Ovary (tissue), 9 donors: ENCODE results near the gene CXADR. TPM values are rescaled to one million over a fixed set of nuclear protein-coding genes. Genes with fewer than 3 reads are reported as not detected.

ENCODE experiments used
- DNase-seq, 5 donors: peaks; one replicate each; pipeline ENCODE4 v3.0.0-alpha.2; 2019 to 2020
- H3K27ac ChIP-seq, 2 donors: fragments of 200-600 bp; one replicate each; pipeline versions ENCODE4 v1.5.1 to v1.8.0; 2019 to 2022
- H3K27me3 ChIP-seq: fragments of 200-600 bp; one replicate; pipeline ENCODE4 v1.8.0; 2022
- H3K36me3 ChIP-seq: fragments of 200-600 bp; sonication (generic); one replicate; pipeline ENCODE4 v1.5.1; 2019
- H3K4me1 ChIP-seq: one replicate; pipeline ENCODE4 v1.8.1; 2013; ENCODE audit warnings: mild to moderate bottlenecking, moderate library complexity; ENCODE audit not compliant: insufficient read depth
- H3K4me3 ChIP-seq: fragments of 200-600 bp; sonication (generic); one replicate; pipeline ENCODE4 v1.5.1; 2017
- H3K9me3 ChIP-seq, 2 donors: fragments of 200-600 bp in 1 of 2; sonication (generic) in 1 of 2; one replicate each; pipeline versions ENCODE4 v1.5.1 to v1.8.1; 2013 to 2019; ENCODE audit warnings: mild to moderate bottlenecking in 1 of 2, moderate library complexity in 1 of 2
- EP300 ChIP-seq: sonication (generic); formaldehyde crosslinking; IDR thresholded peaks from one replicate; pipeline ENCODE4 v1.6.1; 2017; ENCODE audit warnings: antibody characterized with exemption
- POLR2A ChIP-seq: fragments of 450-650 bp; IDR thresholded peaks from one replicate; pipeline ENCODE4 v1.6.1; 2017; ENCODE audit warnings: antibody characterized with exemption, mild to moderate bottlenecking, moderate library complexity
- WGBS, 3 donors: extraction: QIAGEN DNeasy Blood & Tissue Kit in 1 of 3; methylation state at CpG; one replicate each; pipeline versions ENCODE4 v1.1.5 to v1.1.7; 2013 to 2017; 5-methylcytosine and 5-hydroxymethylcytosine counted together
- intact Hi-C, 4 donors: fragments of 100-400 bp; cut with DNase I; formaldehyde crosslinking; loops; one replicate each; pipeline versions ENCODE4 v1.11.0 to v1.15.1; 2022 to 2023
- polyA plus RNA-seq, 2 donors: library from polyadenylated mRNA; stranded (reverse); fragments of 200-250 nt in 1 of 2; fragments of 350-450 nt in 1 of 2; fragmentation: Illumina TruSeq in 1 of 2; extraction: RNeasy Lipid Tissue Mini Kit (QIAGEN cat#74804) in 1 of 2; gene quantifications; one replicate each; pipeline ENCODE4 v1.2.3, GENCODE V29; 2013 to 2014
- total RNA-seq, 7 donors: library from RNA; depleted of rRNA in 2 of 7; stranded (reverse); fragments of >200 nt in 2 of 7; fragmentation: NEBNext Ultra II Directional in 3 of 7; extraction: Animal tissue kit (Norgen Biotek cat#: 25700) in 3 of 7; gene quantifications; one replicate each; pipeline versions ENCODE4 v1.1.0 to v1.2.4, GENCODE V29; 2016 to 2023
- TF ChIP-seq, protein P1 (sequence below), 3 donors: fragments of 450-650 bp in 2 of 3; fragments of 200-600 bp in 1 of 3; IDR thresholded peaks; one replicate each; pipeline versions ENCODE4 v1.5.1 to v1.8.0; 2016 to 2022; ENCODE audit warnings: antibody characterized with exemption in 3 of 3, mild to moderate bottlenecking in 1 of 3
- donor health status: DM: no; HTN: no; CAD: no; lungs with moderate emphysema.
- donor health status: DM: no; HTN: no; CAD: no.
- donor health status: Bipolar disorder and iron deficiency.
- donor health status: DM: yes; HTN: yes; CAD: no.
- donor health status: DM: no; HTN: no; CAD: no.
- donor health status: DM: yes; HTN: yes; CAD: no.

Gene CXADR
- total and polyA plus RNA-seq, 9 donors: 0.13 to 40.7 (median 1.4) TPM

DNA sequence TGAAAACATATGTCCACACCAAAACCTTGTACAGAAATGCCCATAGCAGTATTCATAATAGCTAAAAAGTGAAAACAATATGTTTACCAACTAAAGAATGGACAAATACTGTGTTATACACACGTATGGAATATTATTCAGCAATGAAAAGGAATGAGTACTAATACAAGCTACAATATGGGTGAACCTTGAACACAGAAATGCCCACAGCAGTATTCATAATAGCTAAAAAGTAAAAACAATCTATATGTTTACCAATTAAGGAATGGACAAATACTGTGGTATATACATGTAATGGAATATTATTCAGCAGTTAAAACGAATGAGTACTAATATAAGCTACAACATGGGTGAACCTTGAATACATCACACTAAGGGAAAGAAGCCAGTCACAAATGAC is 96.8 kb downstream of the CXADR start:
- DNase-seq: no peak
- Histone ChIP-seq H3K36me3 (no peaks in the 10 kb centered on the region), H3K4me1 (peaks cover 6% of the 10 kb centered on the region), H3K4me3 (no peak overlapping the region), H3K9me3 (no peaks in the 10 kb centered on the region), H3K27me3 (no peaks in the 10 kb centered on the region), H3K27ac (no peak overlapping the region)
- TF ChIP-seq EP300 (no peak), POLR2A (no peak)
- TF ChIP-seq, protein P1, sequence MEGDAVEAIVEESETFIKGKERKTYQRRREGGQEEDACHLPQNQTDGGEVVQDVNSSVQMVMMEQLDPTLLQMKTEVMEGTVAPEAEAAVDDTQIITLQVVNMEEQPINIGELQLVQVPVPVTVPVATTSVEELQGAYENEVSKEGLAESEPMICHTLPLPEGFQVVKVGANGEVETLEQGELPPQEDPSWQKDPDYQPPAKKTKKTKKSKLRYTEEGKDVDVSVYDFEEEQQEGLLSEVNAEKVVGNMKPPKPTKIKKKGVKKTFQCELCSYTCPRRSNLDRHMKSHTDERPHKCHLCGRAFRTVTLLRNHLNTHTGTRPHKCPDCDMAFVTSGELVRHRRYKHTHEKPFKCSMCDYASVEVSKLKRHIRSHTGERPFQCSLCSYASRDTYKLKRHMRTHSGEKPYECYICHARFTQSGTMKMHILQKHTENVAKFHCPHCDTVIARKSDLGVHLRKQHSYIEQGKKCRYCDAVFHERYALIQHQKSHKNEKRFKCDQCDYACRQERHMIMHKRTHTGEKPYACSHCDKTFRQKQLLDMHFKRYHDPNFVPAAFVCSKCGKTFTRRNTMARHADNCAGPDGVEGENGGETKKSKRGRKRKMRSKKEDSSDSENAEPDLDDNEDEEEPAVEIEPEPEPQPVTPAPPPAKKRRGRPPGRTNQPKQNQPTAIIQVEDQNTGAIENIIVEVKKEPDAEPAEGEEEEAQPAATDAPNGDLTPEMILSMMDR (IDR thresholded peaks at IDR 0.05): no peak
- 92 to 95% (median 94%) methylated on average over 2 of the region's 2 CpGs for WGBS, 3 donors
- intact Hi-C loops: no loop called here

DNA sequence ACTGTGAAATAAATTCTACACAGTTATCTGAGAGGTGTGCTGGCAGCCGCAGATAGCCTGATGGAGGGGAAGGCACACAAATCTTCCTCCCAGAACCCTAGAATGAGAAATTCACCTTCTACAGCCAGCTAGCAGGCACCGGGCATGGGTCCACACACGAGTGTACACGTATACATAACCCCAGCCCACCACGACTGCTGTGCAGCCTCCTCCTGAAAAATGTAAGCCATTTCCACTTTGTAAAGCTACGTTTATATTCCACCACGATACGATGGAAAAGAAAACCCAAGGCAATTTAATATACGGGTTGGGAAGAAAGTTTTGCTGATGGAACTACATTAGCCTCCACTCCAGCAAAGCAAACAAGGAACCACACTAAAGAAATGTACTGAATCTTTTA is 98.1 kb downstream of the CXADR start:
- TF ChIP-seq POLR2A (no peak), EP300 (no peak)
- TF ChIP-seq, protein P1 (IDR thresholded peaks at IDR 0.05): no peak
- DNase-seq: peak in 4 of 5 donors; percentile 19 to 38 (median 32)
- Histone ChIP-seq H3K4me1 (peaks cover 6% of the 10 kb centered on the region), H3K36me3 (no peaks in the 10 kb centered on the region), H3K27ac (peak overlapping the region; percentile 82 to 84), H3K4me3 (peak overlapping the region; percentile 98), H3K27me3 (no peaks in the 10 kb centered on the region), H3K9me3 (no peaks in the 10 kb centered on the region)
- intact Hi-C loops: no loop called here
- WGBS, 3 donors: 15 to 19% (median 18%) methylated on average over 9 of the region's 9 CpGs

DNA sequence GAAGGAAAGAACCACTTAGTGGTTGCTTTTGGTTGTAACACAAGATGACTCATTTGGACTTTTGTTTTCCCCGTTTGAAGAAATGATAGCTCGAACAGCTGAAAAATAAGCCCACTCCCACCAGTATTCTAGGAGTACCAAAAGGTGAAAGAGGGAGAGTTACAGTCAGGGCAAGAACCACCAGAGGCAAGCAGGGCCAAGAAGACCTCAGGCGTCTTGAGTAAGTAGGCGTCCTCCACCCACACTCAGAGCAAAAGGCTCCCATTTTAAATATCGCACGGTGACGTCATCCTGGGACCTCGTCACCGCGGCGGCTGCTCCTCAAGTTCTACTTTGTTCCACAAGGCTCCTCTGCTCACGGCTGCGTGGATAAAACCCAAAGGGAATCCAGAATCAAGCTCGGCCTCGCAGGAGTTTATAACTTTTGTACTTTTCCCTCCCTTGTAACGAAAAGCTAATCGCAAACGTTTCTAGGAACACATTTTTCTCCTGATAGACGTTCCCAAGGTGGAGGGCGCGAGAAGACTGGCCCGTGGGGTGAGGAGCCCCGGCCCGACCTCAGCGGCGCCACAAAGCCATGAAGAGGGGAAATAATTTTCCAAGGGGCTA is 98.7 kb downstream of the CXADR start:
- no peaks in the 10 kb centered on the region for H3K9me3 ChIP-seq
- TF ChIP-seq EP300: no peak
- no peak for TF ChIP-seq POLR2A
- TF ChIP-seq, protein P1 (IDR thresholded peaks at IDR 0.05): peak in 2 of 3 donors; percentile 31 to 47
- peak overlapping the region; percentile 98 for H3K4me3 ChIP-seq
- no peaks in the 10 kb centered on the region for H3K27me3 ChIP-seq
- H3K4me1 ChIP-seq: peaks cover 6% of the 10 kb centered on the region
- DNase-seq: peak; percentile 75 to 89 (median 84)
- H3K27ac ChIP-seq: peak overlapping the region; percentile 82 to 84
- WGBS, 3 donors: 0 to 1% (median 1%) methylated on average over 26 of the region's 26 CpGs
- intact Hi-C loops: no loop called here
- no peaks in the 10 kb centered on the region for H3K36me3 ChIP-seq

DNA sequence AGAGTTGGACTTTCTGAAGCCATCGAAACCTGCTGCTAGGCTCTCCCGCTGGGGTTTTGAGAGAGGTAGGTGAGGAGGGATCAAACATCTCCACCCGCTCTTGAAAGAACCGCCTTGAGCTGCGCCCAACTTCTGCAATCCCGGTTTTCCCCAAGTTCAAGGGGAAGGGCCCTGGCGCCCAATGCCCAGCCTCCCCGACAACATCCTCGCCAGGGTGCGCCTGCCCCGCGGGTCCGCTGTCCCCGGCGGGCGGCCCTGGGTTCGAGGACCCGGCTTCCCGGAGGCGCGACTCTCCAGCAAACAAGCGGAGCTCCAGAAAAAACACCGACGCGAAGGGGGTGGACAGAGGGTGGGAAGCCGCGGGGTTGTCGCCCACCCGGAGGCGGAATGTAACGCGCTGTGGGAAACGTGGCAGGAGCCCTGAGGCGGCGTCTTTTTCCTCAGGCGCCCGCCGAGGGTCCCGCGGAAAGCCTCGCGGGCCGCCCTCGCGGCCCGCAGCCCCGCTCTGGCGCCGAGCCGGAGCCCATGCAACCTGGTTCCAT is 99.3 kb downstream of the CXADR start:
- peak; percentile 27 to 67 (median 47) for DNase-seq
- Histone ChIP-seq H3K4me3 (peak overlapping the region; percentile 98), H3K9me3 (no peaks in the 10 kb centered on the region), H3K27me3 (no peaks in the 10 kb centered on the region), H3K4me1 (peaks cover 6% of the 10 kb centered on the region), H3K27ac (peak overlapping the region; percentile 82 to 84), H3K36me3 (no peaks in the 10 kb centered on the region)
- intact Hi-C loops: no loop called here
- 0% methylated on average over 36 to 50 of the region's 50 CpGs for WGBS, 3 donors
- TF ChIP-seq POLR2A: no peak
- TF ChIP-seq EP300: no peak
- TF ChIP-seq, protein P1 (IDR thresholded peaks at IDR 0.05): no peak
